Spinal cord (tissue), 10 donors: ENCODE measurements around the gene HCST. TPM values are rescaled to one million over a fixed set of nuclear protein-coding genes. Genes with fewer than 3 reads are reported as not detected.

ENCODE experiments used
- DNase-seq, 6 donors: peaks; one replicate each; pipeline versions ENCODE4 v3.0.0 to v3.0.0-alpha.2; 2013 to 2015; ENCODE audit warnings: low spot score in 6 of 6, low read depth in 4 of 6
- H3K27ac ChIP-seq: one replicate; pipeline ENCODE4 v1.5.1; 2013; ENCODE audit warnings: low read depth, low read length, control low read depth
- H3K27me3 ChIP-seq: one replicate; pipeline ENCODE4 v1.6.1; 2013; ENCODE audit warnings: low read length; ENCODE audit not compliant: control insufficient read depth, insufficient read depth
- H3K36me3 ChIP-seq: one replicate; pipeline ENCODE4 v1.6.1; 2013; ENCODE audit warnings: low read length; ENCODE audit not compliant: control insufficient read depth, insufficient read depth
- H3K4me1 ChIP-seq: one replicate; pipeline ENCODE4 v1.6.1; 2013; ENCODE audit warnings: low read length; ENCODE audit not compliant: control insufficient read depth, insufficient read depth
- H3K4me3 ChIP-seq: one replicate; pipeline ENCODE4 v1.5.1; 2013; ENCODE audit warnings: low read depth, low read length, control low read depth
- H3K9me3 ChIP-seq: one replicate; pipeline ENCODE4 v1.6.1; 2013; ENCODE audit warnings: low read length; ENCODE audit not compliant: control insufficient read depth, insufficient read depth
- WGBS: methylation state at CpG from one replicate; pipeline ENCODE4 v1.1.5; 2013; ENCODE audit warnings: missing lambda C conversion rate; ENCODE audit not compliant: insufficient coverage; 5-methylcytosine and 5-hydroxymethylcytosine counted together
- polyA plus RNA-seq, 2 donors: library from polyadenylated mRNA; unstranded; fragments of 120-200 nt; gene quantifications; one replicate each; pipeline ENCODE4 v1.2.1, GENCODE V29; 2013; ENCODE audit not compliant: insufficient read length in 2 of 2
- total RNA-seq, 2 donors: library from RNA; depleted of rRNA in 1 of 2; stranded (reverse); fragments of 120-200 nt in 1 of 2; fragments of >200 nt in 1 of 2; gene quantifications; one replicate each; pipeline versions ENCODE4 v1.2.3 to v1.2.4, GENCODE V29; 2013 to 2014
- donor health status: healthy.

Gene HCST
- total and polyA plus RNA-seq, 4 donors = 1.9 to 4.0 (median 3.6) TPM

GRCh38 chr19:35939307-35940077 lies 37.2 kb downstream of the HCST start:
- Histone ChIP-seq H3K27me3 (no peaks in the 10 kb centered on the region), H3K36me3 (peaks cover 44% of the 10 kb centered on the region), H3K27ac (no peak overlapping the region), H3K4me3 (no peak overlapping the region), H3K4me1 (peaks cover 39% of the 10 kb centered on the region), H3K9me3 (no peaks in the 10 kb centered on the region)
- WGBS = 92% methylated on average over 54 of the region's 55 CpGs
- DNase-seq = no peak

GRCh38 chr19:35940078-35940775 lies 37.9 kb downstream of the HCST start:
- DNase-seq = no peak
- no peak overlapping the region for H3K27ac ChIP-seq
- H3K36me3 ChIP-seq = peaks cover 51% of the 10 kb centered on the region
- peaks cover 35% of the 10 kb centered on the region for H3K4me1 ChIP-seq
- H3K4me3 ChIP-seq = no peak overlapping the region
- H3K9me3 ChIP-seq = no peaks in the 10 kb centered on the region
- 93% methylated on average over 49 of the region's 51 CpGs for WGBS
- H3K27me3 ChIP-seq = no peaks in the 10 kb centered on the region

GRCh38 chr19:35940839-35941238 lies 38.5 kb downstream of the HCST start:
- 82% methylated on average over 3 of the region's 4 CpGs for WGBS
- DNase-seq = no peak
- Histone ChIP-seq H3K27ac (no peak overlapping the region), H3K4me3 (no peak overlapping the region), H3K27me3 (no peaks in the 10 kb centered on the region), H3K36me3 (peaks cover 57% of the 10 kb centered on the region), H3K9me3 (no peaks in the 10 kb centered on the region), H3K4me1 (peaks cover 29% of the 10 kb centered on the region)

GRCh38 chr19:35942235-35942634 lies 39.9 kb downstream of the HCST start:
- no peak overlapping the region for H3K27ac ChIP-seq
- no peaks in the 10 kb centered on the region for H3K9me3 ChIP-seq
- no peak for DNase-seq
- peaks cover 71% of the 10 kb centered on the region for H3K36me3 ChIP-seq
- H3K4me3 ChIP-seq = no peak overlapping the region
- H3K4me1 ChIP-seq = peaks cover 21% of the 10 kb centered on the region
- no peaks in the 10 kb centered on the region for H3K27me3 ChIP-seq
- WGBS = 100% methylated on average over 3 of the region's 3 CpGs

GRCh38 chr19:35943321-35944301 lies 41.3 kb downstream of the HCST start:
- no peak overlapping the region for H3K4me3 ChIP-seq
- H3K4me1 ChIP-seq = peaks cover 9% of the 10 kb centered on the region
- DNase-seq = peak in 1 of 6 donors; percentile 92
- peaks cover 78% of the 10 kb centered on the region for H3K36me3 ChIP-seq
- no peaks in the 10 kb centered on the region for H3K27me3 ChIP-seq
- H3K9me3 ChIP-seq = no peaks in the 10 kb centered on the region
- 80% methylated on average over 7 of the region's 9 CpGs for WGBS
- H3K27ac ChIP-seq = no peak overlapping the region

GRCh38 chr19:35944556-35944955 lies 42.2 kb downstream of the HCST start:
- WGBS = 58% methylated on average over 52 of the region's 52 CpGs
- Histone ChIP-seq H3K36me3 (peaks cover 70% of the 10 kb centered on the region), H3K4me1 (peaks cover 4% of the 10 kb centered on the region), H3K4me3 (no peak overlapping the region), H3K9me3 (no peaks in the 10 kb centered on the region), H3K27me3 (no peaks in the 10 kb centered on the region), H3K27ac (no peak overlapping the region)
- DNase-seq = no peak

GRCh38 chr19:35945121-35945790 lies 42.9 kb downstream of the HCST start:
- H3K4me1 ChIP-seq = peaks cover 4% of the 10 kb centered on the region
- H3K27me3 ChIP-seq = no peaks in the 10 kb centered on the region
- H3K9me3 ChIP-seq = no peaks in the 10 kb centered on the region
- peaks cover 63% of the 10 kb centered on the region for H3K36me3 ChIP-seq
- DNase-seq = no peak
- H3K27ac ChIP-seq = no peak overlapping the region
- H3K4me3 ChIP-seq = no peak overlapping the region
- WGBS = 91% methylated on average over 11 of the region's 11 CpGs

- H3K4me3 ChIP-seq = no peak overlapping the region
- H3K4me1 ChIP-seq = peaks cover 4% of the 10 kb centered on the region
- no peaks in the 10 kb centered on the region for H3K27me3 ChIP-seq
- H3K36me3 ChIP-seq = peaks cover 55% of the 10 kb centered on the region
- DNase-seq = no peak
- no peaks in the 10 kb centered on the region for H3K9me3 ChIP-seq
- no CpG with 5 or more reads among the region's 4 CpGs for WGBS
- H3K27ac ChIP-seq = no peak overlapping the region
Observed at GRCh38 chr19:35946203-35946602, 43.9 kb downstream of the HCST start.

GRCh38 chr19:35949131-35949530 lies 46.8 kb downstream of the HCST start:
- no peak for DNase-seq
- no peaks in the 10 kb centered on the region for H3K4me1 ChIP-seq
- no CpG with 5 or more reads among the region's 2 CpGs for WGBS
- no peak overlapping the region for H3K4me3 ChIP-seq
- H3K27me3 ChIP-seq = no peaks in the 10 kb centered on the region
- H3K27ac ChIP-seq = no peak overlapping the region
- H3K36me3 ChIP-seq = peaks cover 38% of the 10 kb centered on the region
- H3K9me3 ChIP-seq = no peaks in the 10 kb centered on the region
